H9 (cell line): ENCODE results near the gene KCNIP4. TPM values are rescaled to one million over a fixed set of nuclear protein-coding genes. Genes with fewer than 3 reads are reported as not detected.

ENCODE experiments used
- DNase-seq: peaks from one replicate; pipeline ENCODE4 v3.0.0-alpha.2; 2017
- H2AFZ ChIP-seq: one replicate; pipeline ENCODE4 v1.6.1; 2013; ENCODE audit warnings: mild to moderate bottlenecking, low read length, control low read depth, moderate library complexity
- H2AK5ac ChIP-seq: 2 replicates; pipeline ENCODE4 v1.6.1; 2013; ENCODE audit warnings: low read length, control low read depth, mixed read lengths; ENCODE audit not compliant: insufficient read length
- H2BK120ac ChIP-seq: one replicate; pipeline ENCODE4 v1.6.1; 2013; ENCODE audit warnings: low read depth, mild to moderate bottlenecking, low read length, control low read depth, inconsistent platforms; ENCODE audit not compliant: poor library complexity, severe bottlenecking
- H2BK12ac ChIP-seq: 2 replicates; pipeline ENCODE4 v1.6.1; 2013; ENCODE audit warnings: low read length, control low read depth, mixed read lengths, low read depth; ENCODE audit not compliant: insufficient read length
- H2BK15ac ChIP-seq: 2 replicates; pipeline ENCODE4 v1.6.1; 2013; ENCODE audit warnings: low read depth, low read length, control low read depth
- H2BK20ac ChIP-seq: one replicate; pipeline ENCODE4 v1.6.1; 2013; ENCODE audit warnings: low read depth, mild to moderate bottlenecking, low read length, control low read depth, inconsistent platforms; ENCODE audit not compliant: poor library complexity, severe bottlenecking
- H2BK5ac ChIP-seq: 2 replicates; pipeline ENCODE4 v1.6.1; 2013; ENCODE audit warnings: low read length, control low read depth, mixed read lengths; ENCODE audit not compliant: insufficient read length
- H3K14ac ChIP-seq: 2 replicates; pipeline ENCODE4 v1.6.1; 2013; ENCODE audit warnings: low read length, control low read depth; ENCODE audit not compliant: insufficient read depth
- H3K18ac ChIP-seq: 2 replicates; pipeline ENCODE4 v1.6.1; 2013; ENCODE audit warnings: low read depth, mild to moderate bottlenecking, mixed read lengths, low read length, control low read depth; ENCODE audit not compliant: insufficient read length
- H3K23ac ChIP-seq: 2 replicates; pipeline ENCODE4 v1.6.1; 2013; ENCODE audit warnings: low read length, control low read depth, mixed read lengths, low read depth; ENCODE audit not compliant: insufficient read length
- H3K23me2 ChIP-seq: 2 replicates; pipeline ENCODE4 v1.6.1; 2013; ENCODE audit warnings: low read depth, mild to moderate bottlenecking, mixed read lengths, low read length, control low read depth; ENCODE audit not compliant: insufficient read length, poor library complexity, severe bottlenecking
- H3K27ac ChIP-seq: 2 replicates; pipeline ENCODE4 v1.5.1; 2013; ENCODE audit warnings: low read length, control low read depth, mixed read lengths, low read depth; ENCODE audit not compliant: insufficient read length
- H3K27me3 ChIP-seq: 2 replicates; pipeline ENCODE4 v1.6.1; 2013; ENCODE audit warnings: low read length, control low read depth, inconsistent platforms; ENCODE audit not compliant: insufficient read depth
- H3K4ac ChIP-seq: 2 replicates; pipeline ENCODE4 v1.6.1; 2013; ENCODE audit warnings: low read depth, mild to moderate bottlenecking, control low read depth, inconsistent platforms, low read length, moderate library complexity
- H3K4me1 ChIP-seq: 2 replicates; pipeline ENCODE4 v1.6.1; 2013; ENCODE audit warnings: low read length, control low read depth, inconsistent platforms; ENCODE audit not compliant: insufficient read depth
- H3K4me2 ChIP-seq: 2 replicates; pipeline ENCODE4 v1.6.1; 2013; ENCODE audit warnings: low read length, control low read depth, mixed read lengths; ENCODE audit not compliant: insufficient read length, insufficient read depth
- H3K56ac ChIP-seq: 2 replicates; pipeline ENCODE4 v1.6.1; 2013; ENCODE audit warnings: low read depth, mild to moderate bottlenecking, mixed read lengths, low read length, control low read depth; ENCODE audit not compliant: insufficient read length
- H3K79me1 ChIP-seq: 2 replicates; pipeline ENCODE4 v1.6.1; 2013; ENCODE audit warnings: low read depth, mild to moderate bottlenecking, moderate library complexity, low read length, control low read depth, inconsistent platforms; ENCODE audit not compliant: insufficient read depth, poor library complexity, severe bottlenecking
- H3K79me2 ChIP-seq: 2 replicates; pipeline ENCODE4 v1.6.1; 2013; ENCODE audit warnings: low read length, control low read depth, inconsistent platforms; ENCODE audit not compliant: insufficient read depth
- H3K9ac ChIP-seq: 2 replicates; pipeline ENCODE4 v1.6.1; 2013; ENCODE audit warnings: low read length, control low read depth, mixed read lengths; ENCODE audit not compliant: insufficient read length; ENCODE audit errors: extremely low read depth
- H3K9me3 ChIP-seq: one replicate; pipeline ENCODE4 v1.6.1; 2013; ENCODE audit warnings: low read depth, low read length, inconsistent platforms; ENCODE audit not compliant: control insufficient read depth
- H3T11ph ChIP-seq: one replicate; pipeline ENCODE4 v1.6.1; 2013; ENCODE audit warnings: mild to moderate bottlenecking, low read length, control low read depth, inconsistent platforms
- H4K20me1 ChIP-seq: one replicate; pipeline ENCODE4 v1.6.1; 2013; ENCODE audit not compliant: control insufficient read depth, insufficient read length, insufficient read depth
- H4K5ac ChIP-seq: 2 replicates; pipeline ENCODE4 v1.6.1; 2013; ENCODE audit warnings: low read depth, mild to moderate bottlenecking, mixed read lengths, low read length, control low read depth; ENCODE audit not compliant: insufficient read length
- H4K8ac ChIP-seq: replicated peaks from 2 replicates; pipeline ENCODE4 v1.6.1; 2013; ENCODE audit warnings: low read length, control low read depth, mixed read lengths, low read depth; ENCODE audit not compliant: insufficient read length
- H4K91ac ChIP-seq: 2 replicates; pipeline ENCODE4 v1.6.1; 2013; ENCODE audit warnings: low read depth, mild to moderate bottlenecking, moderate library complexity, mixed read lengths, low read length, control low read depth; ENCODE audit not compliant: insufficient read length
- H3K27ac Mint-ChIP-seq, 3 experiments: 2 replicates in 2 of 3; 3 replicates in 1 of 3; pipeline ENCODE4 v1.8.0; 2020 to 2021; ENCODE audit warnings: mixed read lengths in 3 of 3, mild to moderate bottlenecking in 1 of 3, moderate library complexity in 1 of 3
- H3K27me3 Mint-ChIP-seq: 2 replicates; pipeline ENCODE4 v1.8.0; 2021; ENCODE audit warnings: low read depth, mild to moderate bottlenecking, moderate library complexity, mixed read lengths
- H3K36me3 Mint-ChIP-seq, 3 experiments: 2 replicates in 2 of 3; 3 replicates in 1 of 3; pipeline ENCODE4 v1.8.0; 2020 to 2021; ENCODE audit warnings: low read depth in 3 of 3, mixed read lengths in 3 of 3; ENCODE audit not compliant: insufficient read depth in 1 of 3
- H3K4me1 Mint-ChIP-seq, 2 experiments: 2 replicates each; pipeline ENCODE4 v1.8.0; 2020; ENCODE audit warnings: mixed read lengths in 2 of 2
- H3K4me3 Mint-ChIP-seq, 2 experiments: 2 replicates in 1 of 2; 3 replicates in 1 of 2; pipeline ENCODE4 v1.8.0; 2020 to 2021; ENCODE audit warnings: mild to moderate bottlenecking in 2 of 2, mixed read lengths in 2 of 2, moderate library complexity in 1 of 2
- H3K9me3 Mint-ChIP-seq, 2 experiments: 2 replicates in 1 of 2; 3 replicates in 1 of 2; pipeline ENCODE4 v1.8.0; 2020; ENCODE audit warnings: mild to moderate bottlenecking in 2 of 2, mixed read lengths in 2 of 2, moderate library complexity in 1 of 2
- CTCF ChIP-seq: fragments of 200-600 bp; sonication (generic); conservative IDR thresholded peaks from 3 replicates; pipeline ENCODE4 v1.8.0; 2021; ENCODE audit warnings: antibody characterized with exemption, mild to moderate bottlenecking
- WGBS: extraction: QIAGEN DNeasy Blood & Tissue Kit; methylation state at CpG from one replicate; pipeline ENCODE4 v1.1.7; 2013; ENCODE audit warnings: missing lambda C conversion rate, low lambda C conversion rate, mixed read lengths; ENCODE audit not compliant: insufficient read length; ENCODE audit errors: extremely low coverage; 5-methylcytosine and 5-hydroxymethylcytosine counted together
- total RNA-seq: library from RNA; stranded (reverse); gene quantifications from 2 replicates; pipeline ENCODE4 v1.2.1, GENCODE V29; 2021

Gene KCNIP4
- total RNA-seq, 1 experiment from 2014 or later: not detected

GRCh38 chr4:21790438-21791029 is 158.0 kb downstream of the KCNIP4 start:
- Histone ChIP-seq H3K14ac (no peak overlapping the region), H2AFZ (no peak overlapping the region), H3T11ph (no peak overlapping the region), H2BK20ac (no peak overlapping the region), H4K91ac (no peak overlapping the region), H4K8ac (no peak overlapping the region), H3K9ac (no peak overlapping the region), H2BK120ac (no peak overlapping the region), H4K5ac (no peak overlapping the region), H2AK5ac (no peak overlapping the region), H3K9me3 (no peaks in the 10 kb centered on the region), H2BK12ac (no peak overlapping the region), H3K27ac (no peak overlapping the region), H3K23me2 (no peaks in the 10 kb centered on the region), H3K79me2 (no peaks in the 10 kb centered on the region), H2BK5ac (no peak overlapping the region), H3K79me1 (no peaks in the 10 kb centered on the region), H3K18ac (no peak overlapping the region), H3K4me2 (no peak overlapping the region), H3K27me3 (no peaks in the 10 kb centered on the region), H3K23ac (no peak overlapping the region), H4K20me1 (no peaks in the 10 kb centered on the region), H3K56ac (no peak overlapping the region), H2BK15ac (no peak overlapping the region), H3K4me1 (no peaks in the 10 kb centered on the region), H3K4ac (no peak overlapping the region)
- DNase-seq: no peak
- WGBS: no CpG with 5 or more reads among the region's 4 CpGs
- Mint-ChIP-seq H3K4me3 (no peak overlapping the region), H3K27ac (no peak overlapping the region), H3K9me3 (no peaks in the 10 kb centered on the region), H3K36me3 (no peaks in the 10 kb centered on the region), H3K4me1 (peaks cover 3 to 6% of the 10 kb centered on the region in 2 experiments; a peak in 2 of 4 replicates), H3K27me3 (no peaks in the 10 kb centered on the region)
- peak; percentile 81 for TF ChIP-seq CTCF
